H9 (cell line): ENCODE measurements around the gene ABLIM1. TPM values are rescaled to one million over a fixed set of nuclear protein-coding genes. Genes with fewer than 3 reads are reported as not detected.

Experiments
- DNase-seq: peaks from one replicate; pipeline ENCODE4 v3.0.0-alpha.2; 2017
- H2AFZ ChIP-seq: one replicate; pipeline ENCODE4 v1.6.1; 2013; ENCODE audit warnings: mild to moderate bottlenecking, low read length, control low read depth, moderate library complexity
- H2AK5ac ChIP-seq: 2 replicates; pipeline ENCODE4 v1.6.1; 2013; ENCODE audit warnings: low read length, control low read depth, mixed read lengths; ENCODE audit not compliant: insufficient read length
- H2BK120ac ChIP-seq: one replicate; pipeline ENCODE4 v1.6.1; 2013; ENCODE audit warnings: low read depth, mild to moderate bottlenecking, low read length, control low read depth, inconsistent platforms; ENCODE audit not compliant: poor library complexity, severe bottlenecking
- H2BK12ac ChIP-seq: 2 replicates; pipeline ENCODE4 v1.6.1; 2013; ENCODE audit warnings: low read length, control low read depth, mixed read lengths, low read depth; ENCODE audit not compliant: insufficient read length
- H2BK15ac ChIP-seq: 2 replicates; pipeline ENCODE4 v1.6.1; 2013; ENCODE audit warnings: low read depth, low read length, control low read depth
- H2BK20ac ChIP-seq: one replicate; pipeline ENCODE4 v1.6.1; 2013; ENCODE audit warnings: low read depth, mild to moderate bottlenecking, low read length, control low read depth, inconsistent platforms; ENCODE audit not compliant: poor library complexity, severe bottlenecking
- H2BK5ac ChIP-seq: 2 replicates; pipeline ENCODE4 v1.6.1; 2013; ENCODE audit warnings: low read length, control low read depth, mixed read lengths; ENCODE audit not compliant: insufficient read length
- H3K14ac ChIP-seq: 2 replicates; pipeline ENCODE4 v1.6.1; 2013; ENCODE audit warnings: low read length, control low read depth; ENCODE audit not compliant: insufficient read depth
- H3K18ac ChIP-seq: 2 replicates; pipeline ENCODE4 v1.6.1; 2013; ENCODE audit warnings: low read depth, mild to moderate bottlenecking, mixed read lengths, low read length, control low read depth; ENCODE audit not compliant: insufficient read length
- H3K23ac ChIP-seq: 2 replicates; pipeline ENCODE4 v1.6.1; 2013; ENCODE audit warnings: low read length, control low read depth, mixed read lengths, low read depth; ENCODE audit not compliant: insufficient read length
- H3K23me2 ChIP-seq: 2 replicates; pipeline ENCODE4 v1.6.1; 2013; ENCODE audit warnings: low read depth, mild to moderate bottlenecking, mixed read lengths, low read length, control low read depth; ENCODE audit not compliant: insufficient read length, poor library complexity, severe bottlenecking
- H3K27ac ChIP-seq: 2 replicates; pipeline ENCODE4 v1.5.1; 2013; ENCODE audit warnings: low read length, control low read depth, mixed read lengths, low read depth; ENCODE audit not compliant: insufficient read length
- H3K27me3 ChIP-seq: 2 replicates; pipeline ENCODE4 v1.6.1; 2013; ENCODE audit warnings: low read length, control low read depth, inconsistent platforms; ENCODE audit not compliant: insufficient read depth
- H3K4ac ChIP-seq: 2 replicates; pipeline ENCODE4 v1.6.1; 2013; ENCODE audit warnings: low read depth, mild to moderate bottlenecking, control low read depth, inconsistent platforms, low read length, moderate library complexity
- H3K4me1 ChIP-seq: 2 replicates; pipeline ENCODE4 v1.6.1; 2013; ENCODE audit warnings: low read length, control low read depth, inconsistent platforms; ENCODE audit not compliant: insufficient read depth
- H3K4me2 ChIP-seq: 2 replicates; pipeline ENCODE4 v1.6.1; 2013; ENCODE audit warnings: low read length, control low read depth, mixed read lengths; ENCODE audit not compliant: insufficient read length, insufficient read depth
- H3K56ac ChIP-seq: 2 replicates; pipeline ENCODE4 v1.6.1; 2013; ENCODE audit warnings: low read depth, mild to moderate bottlenecking, mixed read lengths, low read length, control low read depth; ENCODE audit not compliant: insufficient read length
- H3K79me1 ChIP-seq: 2 replicates; pipeline ENCODE4 v1.6.1; 2013; ENCODE audit warnings: low read depth, mild to moderate bottlenecking, moderate library complexity, low read length, control low read depth, inconsistent platforms; ENCODE audit not compliant: insufficient read depth, poor library complexity, severe bottlenecking
- H3K79me2 ChIP-seq: 2 replicates; pipeline ENCODE4 v1.6.1; 2013; ENCODE audit warnings: low read length, control low read depth, inconsistent platforms; ENCODE audit not compliant: insufficient read depth
- H3K9ac ChIP-seq: 2 replicates; pipeline ENCODE4 v1.6.1; 2013; ENCODE audit warnings: low read length, control low read depth, mixed read lengths; ENCODE audit not compliant: insufficient read length; ENCODE audit errors: extremely low read depth
- H3K9me3 ChIP-seq: one replicate; pipeline ENCODE4 v1.6.1; 2013; ENCODE audit warnings: low read depth, low read length, inconsistent platforms; ENCODE audit not compliant: control insufficient read depth
- H3T11ph ChIP-seq: one replicate; pipeline ENCODE4 v1.6.1; 2013; ENCODE audit warnings: mild to moderate bottlenecking, low read length, control low read depth, inconsistent platforms
- H4K20me1 ChIP-seq: one replicate; pipeline ENCODE4 v1.6.1; 2013; ENCODE audit not compliant: control insufficient read depth, insufficient read length, insufficient read depth
- H4K5ac ChIP-seq: 2 replicates; pipeline ENCODE4 v1.6.1; 2013; ENCODE audit warnings: low read depth, mild to moderate bottlenecking, mixed read lengths, low read length, control low read depth; ENCODE audit not compliant: insufficient read length
- H4K8ac ChIP-seq: replicated peaks from 2 replicates; pipeline ENCODE4 v1.6.1; 2013; ENCODE audit warnings: low read length, control low read depth, mixed read lengths, low read depth; ENCODE audit not compliant: insufficient read length
- H4K91ac ChIP-seq: 2 replicates; pipeline ENCODE4 v1.6.1; 2013; ENCODE audit warnings: low read depth, mild to moderate bottlenecking, moderate library complexity, mixed read lengths, low read length, control low read depth; ENCODE audit not compliant: insufficient read length
- H3K27ac Mint-ChIP-seq, 3 experiments: 2 replicates in 2 of 3; 3 replicates in 1 of 3; pipeline ENCODE4 v1.8.0; 2020 to 2021; ENCODE audit warnings: mixed read lengths in 3 of 3, mild to moderate bottlenecking in 1 of 3, moderate library complexity in 1 of 3
- H3K27me3 Mint-ChIP-seq: 2 replicates; pipeline ENCODE4 v1.8.0; 2021; ENCODE audit warnings: low read depth, mild to moderate bottlenecking, moderate library complexity, mixed read lengths
- H3K36me3 Mint-ChIP-seq, 3 experiments: 2 replicates in 2 of 3; 3 replicates in 1 of 3; pipeline ENCODE4 v1.8.0; 2020 to 2021; ENCODE audit warnings: low read depth in 3 of 3, mixed read lengths in 3 of 3; ENCODE audit not compliant: insufficient read depth in 1 of 3
- H3K4me1 Mint-ChIP-seq, 2 experiments: 2 replicates each; pipeline ENCODE4 v1.8.0; 2020; ENCODE audit warnings: mixed read lengths in 2 of 2
- H3K4me3 Mint-ChIP-seq, 2 experiments: 2 replicates in 1 of 2; 3 replicates in 1 of 2; pipeline ENCODE4 v1.8.0; 2020 to 2021; ENCODE audit warnings: mild to moderate bottlenecking in 2 of 2, mixed read lengths in 2 of 2, moderate library complexity in 1 of 2
- H3K9me3 Mint-ChIP-seq, 2 experiments: 2 replicates in 1 of 2; 3 replicates in 1 of 2; pipeline ENCODE4 v1.8.0; 2020; ENCODE audit warnings: mild to moderate bottlenecking in 2 of 2, mixed read lengths in 2 of 2, moderate library complexity in 1 of 2
- CTCF ChIP-seq: fragments of 200-600 bp; sonication (generic); conservative IDR thresholded peaks from 3 replicates; pipeline ENCODE4 v1.8.0; 2021; ENCODE audit warnings: antibody characterized with exemption, mild to moderate bottlenecking
- WGBS: extraction: QIAGEN DNeasy Blood & Tissue Kit; methylation state at CpG from one replicate; pipeline ENCODE4 v1.1.7; 2013; ENCODE audit warnings: missing lambda C conversion rate, low lambda C conversion rate, mixed read lengths; ENCODE audit not compliant: insufficient read length; ENCODE audit errors: extremely low coverage; 5-methylcytosine and 5-hydroxymethylcytosine counted together
- total RNA-seq: library from RNA; stranded (reverse); gene quantifications from 2 replicates; pipeline ENCODE4 v1.2.1, GENCODE V29; 2021

Gene ABLIM1
- total RNA-seq, 1 experiment from 2014 or later = 32.1 TPM

DNA sequence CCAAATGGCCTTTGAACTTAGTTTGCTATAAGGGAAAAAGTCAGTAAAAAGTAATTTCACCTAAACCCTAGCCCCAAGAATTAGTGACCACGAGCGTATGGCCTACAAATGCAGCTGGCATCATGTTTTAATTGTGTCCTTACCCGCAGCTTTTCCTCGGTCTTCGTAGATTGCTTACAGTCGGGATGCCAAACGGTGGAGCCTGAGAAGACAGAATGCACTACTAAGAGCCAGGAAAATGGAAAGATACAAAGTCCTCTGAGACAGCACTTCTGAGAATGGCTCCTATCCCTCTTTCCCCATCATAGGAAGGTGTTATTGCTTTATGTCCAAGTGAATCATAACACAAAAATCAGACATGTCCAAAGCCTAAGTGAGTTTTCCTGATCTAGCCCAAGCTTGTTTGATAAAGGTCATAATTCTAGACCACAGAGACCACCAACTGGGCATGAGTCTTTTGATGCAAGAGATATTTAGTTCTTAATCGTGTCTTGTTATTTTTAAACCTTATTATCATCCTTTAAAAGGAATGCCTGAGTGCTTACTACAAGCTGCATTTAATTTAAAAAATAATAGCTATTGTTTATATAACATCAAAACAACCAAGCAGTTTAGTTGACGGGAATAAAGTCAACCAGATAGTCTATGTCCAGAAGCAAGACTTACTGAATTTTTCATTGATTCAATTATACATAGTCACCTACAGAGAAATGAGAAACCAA lies 170.1 kb downstream of the ABLIM1 start:
- no peak overlapping the region for H2AFZ ChIP-seq
- H3K23ac ChIP-seq = no peak overlapping the region
- no peak overlapping the region for H3T11ph ChIP-seq
- no peak overlapping the region for H2BK12ac ChIP-seq
- no peak overlapping the region for H3K14ac ChIP-seq
- H3K4me3 Mint-ChIP-seq = no peak overlapping the region
- no peak overlapping the region for H2BK5ac ChIP-seq
- H3K79me1 ChIP-seq = no peaks in the 10 kb centered on the region
- no peak overlapping the region for H3K4me2 ChIP-seq
- no peak overlapping the region for H3K27ac ChIP-seq
- no peaks in the 10 kb centered on the region for H3K9me3 ChIP-seq
- no peak overlapping the region for H3K18ac ChIP-seq
- H3K27me3 ChIP-seq = no peaks in the 10 kb centered on the region
- no peak for DNase-seq
- no peaks in the 10 kb centered on the region for H4K20me1 ChIP-seq
- no peak overlapping the region for H2BK20ac ChIP-seq
- peak overlapping the region in 2 of 3 experiments; percentile 29 to 86; a peak in 3 of 7 replicates for H3K27ac Mint-ChIP-seq
- no peaks in the 10 kb centered on the region for H3K23me2 ChIP-seq
- no peak overlapping the region for H4K5ac ChIP-seq
- H3K27me3 Mint-ChIP-seq = no peaks in the 10 kb centered on the region
- no peak overlapping the region for H3K9ac ChIP-seq
- H3K4me1 Mint-ChIP-seq = peaks cover 29 to 43% of the 10 kb centered on the region in 2 experiments
- no peak overlapping the region for H2AK5ac ChIP-seq
- WGBS = no CpG with 5 or more reads among the region's 9 CpGs
- no peak overlapping the region for H2BK15ac ChIP-seq
- no peak overlapping the region for H3K4ac ChIP-seq
- H3K4me1 ChIP-seq = peaks cover 6% of the 10 kb centered on the region
- peaks cover 0 to 3% of the 10 kb centered on the region in 2 experiments; a peak in 2 of 5 replicates for H3K9me3 Mint-ChIP-seq
- H3K79me2 ChIP-seq = no peaks in the 10 kb centered on the region
- peaks cover 15 to 25% (median 21%) of the 10 kb centered on the region in 3 experiments for H3K36me3 Mint-ChIP-seq
- no peak overlapping the region for H3K56ac ChIP-seq
- H4K91ac ChIP-seq = no peak overlapping the region
- no peak overlapping the region for H4K8ac ChIP-seq
- H2BK120ac ChIP-seq = no peak overlapping the region
- TF ChIP-seq CTCF = no peak
